Upper lobe of right lung (tissue), 1 donor: ENCODE data around the gene KCNMB3. TPM values are rescaled to one million over a fixed set of nuclear protein-coding genes. Genes with fewer than 3 reads are reported as not detected.

ENCODE experiments used
- ATAC-seq: fragments of 200-7000 bp; cut with Tn5 transposase; one replicate; pipeline ENCODE4 v1.9.1; 2020; ENCODE audit warnings: mild to moderate bottlenecking, moderate library complexity
- DNase-seq: peaks from one replicate; pipeline ENCODE4 v3.0.0-alpha.2; 2020
- H3K27ac ChIP-seq: fragments of 200-600 bp; one replicate; pipeline ENCODE4 v1.8.0; 2022
- H3K27me3 ChIP-seq: fragments of 200-600 bp; one replicate; pipeline ENCODE4 v1.8.0; 2022; ENCODE audit warnings: mild to moderate bottlenecking
- H3K36me3 ChIP-seq: fragments of 200-600 bp; one replicate; pipeline ENCODE4 v1.8.0; 2022
- H3K4me1 ChIP-seq: fragments of 200-600 bp; one replicate; pipeline ENCODE4 v1.8.0; 2022
- H3K4me3 ChIP-seq: fragments of 200-600 bp; one replicate; pipeline ENCODE4 v1.8.0; 2022; ENCODE audit warnings: mild to moderate bottlenecking
- H3K9me3 ChIP-seq: fragments of 200-600 bp; one replicate; pipeline ENCODE4 v1.8.0; 2022
- intact Hi-C: fragments of 100-400 bp; cut with DNase I; formaldehyde crosslinking; loops from one replicate; pipeline ENCODE4 v1.11.0; 2022
- total RNA-seq: library from RNA; stranded (reverse); fragmentation: NEBNext Ultra II Directional; extraction: Animal tissue kit (Norgen Biotek cat#: 25700); gene quantifications from one replicate; pipeline ENCODE4 v1.2.1, GENCODE V29; 2021
- TF ChIP-seq, protein P1 (sequence below): fragments of 200-600 bp; IDR thresholded peaks from one replicate; pipeline ENCODE4 v1.8.0; 2022; ENCODE audit warnings: antibody characterized with exemption
- donor health status: DM: no; HTN: yes; CAD: no; lungs with severe emphysema.

KCNMB3 gene
- total RNA-seq, 1 donor from 2014 or later = 2.5 TPM

DNA sequence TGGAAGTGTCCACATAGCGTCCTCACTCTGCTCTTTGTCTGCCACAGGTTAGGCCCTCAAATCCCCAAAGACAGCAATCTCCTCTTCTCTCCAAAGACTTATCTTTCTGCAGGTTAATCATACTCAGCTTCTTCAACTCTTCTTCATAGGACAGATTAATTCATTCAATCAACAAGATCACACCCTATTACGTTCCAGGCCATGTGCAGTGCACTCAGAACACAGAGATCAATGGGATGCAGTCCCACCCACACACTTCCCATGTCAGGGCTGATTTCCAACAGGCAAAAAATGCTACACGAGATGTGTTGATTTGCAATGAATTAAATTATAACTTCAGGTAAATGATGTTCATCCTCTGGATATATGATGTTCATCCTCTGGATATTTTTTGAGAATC, 38.4 kb upstream of the KCNMB3 start:
- no peak for ATAC-seq

DNA sequence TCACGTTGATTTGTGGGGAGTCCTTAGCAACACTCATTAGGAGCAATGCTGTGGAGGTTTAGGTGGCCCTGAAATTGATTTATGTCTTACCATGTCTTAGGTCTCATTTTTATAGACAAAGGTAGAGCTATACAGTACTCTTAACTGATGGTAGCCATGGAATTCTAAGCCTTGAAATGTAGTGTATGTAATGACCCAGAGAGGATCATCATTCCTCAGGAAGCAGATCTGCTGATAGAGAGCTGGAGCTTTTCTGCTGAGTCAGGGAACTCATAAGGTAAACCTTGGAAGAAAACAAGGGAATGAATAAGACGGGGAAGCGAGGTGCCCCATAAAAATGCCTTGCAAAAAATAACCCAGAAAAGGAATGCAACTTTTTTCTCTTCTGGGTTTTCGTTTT, 37.9 kb upstream of the KCNMB3 start:
- no peak overlapping the region for H3K4me3 ChIP-seq

More for the DNA sequence above, 38.4 kb upstream of the KCNMB3 start:
- H3K4me1 ChIP-seq = no peaks in the 10 kb centered on the region
- DNase-seq = no peak
- H3K9me3 ChIP-seq = no peaks in the 10 kb centered on the region
- no peaks in the 10 kb centered on the region for H3K27me3 ChIP-seq
- intact Hi-C loops = no loop called here
- H3K27ac ChIP-seq = no peak overlapping the region
- TF ChIP-seq, protein P1, sequence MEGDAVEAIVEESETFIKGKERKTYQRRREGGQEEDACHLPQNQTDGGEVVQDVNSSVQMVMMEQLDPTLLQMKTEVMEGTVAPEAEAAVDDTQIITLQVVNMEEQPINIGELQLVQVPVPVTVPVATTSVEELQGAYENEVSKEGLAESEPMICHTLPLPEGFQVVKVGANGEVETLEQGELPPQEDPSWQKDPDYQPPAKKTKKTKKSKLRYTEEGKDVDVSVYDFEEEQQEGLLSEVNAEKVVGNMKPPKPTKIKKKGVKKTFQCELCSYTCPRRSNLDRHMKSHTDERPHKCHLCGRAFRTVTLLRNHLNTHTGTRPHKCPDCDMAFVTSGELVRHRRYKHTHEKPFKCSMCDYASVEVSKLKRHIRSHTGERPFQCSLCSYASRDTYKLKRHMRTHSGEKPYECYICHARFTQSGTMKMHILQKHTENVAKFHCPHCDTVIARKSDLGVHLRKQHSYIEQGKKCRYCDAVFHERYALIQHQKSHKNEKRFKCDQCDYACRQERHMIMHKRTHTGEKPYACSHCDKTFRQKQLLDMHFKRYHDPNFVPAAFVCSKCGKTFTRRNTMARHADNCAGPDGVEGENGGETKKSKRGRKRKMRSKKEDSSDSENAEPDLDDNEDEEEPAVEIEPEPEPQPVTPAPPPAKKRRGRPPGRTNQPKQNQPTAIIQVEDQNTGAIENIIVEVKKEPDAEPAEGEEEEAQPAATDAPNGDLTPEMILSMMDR = no peak
- H3K4me3 ChIP-seq = no peak overlapping the region
- H3K36me3 ChIP-seq = no peaks in the 10 kb centered on the region

DNA sequence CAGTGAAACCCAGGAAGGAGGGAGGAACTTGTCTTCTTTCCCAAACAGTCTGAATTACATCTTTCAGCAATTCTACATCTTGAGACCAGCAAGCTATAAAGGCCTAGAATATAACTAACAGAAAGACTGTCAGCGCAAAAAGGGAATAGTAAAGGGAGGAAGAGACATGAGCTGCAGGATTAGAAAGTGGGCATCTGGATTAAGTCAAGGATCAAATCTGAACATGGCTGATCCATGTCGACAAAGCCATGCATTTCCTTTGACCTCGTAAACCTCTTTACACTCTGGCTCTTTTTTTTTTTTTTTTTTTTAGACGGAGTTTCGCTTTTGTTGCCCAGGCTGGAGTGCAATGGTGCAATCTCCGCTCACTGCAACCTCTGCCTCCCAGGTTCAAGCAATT, 35.4 kb upstream of the KCNMB3 start:
- H3K27ac ChIP-seq = no peak overlapping the region
- ATAC-seq = no peak
- intact Hi-C loops = no loop called here
- no peaks in the 10 kb centered on the region for H3K4me1 ChIP-seq
- TF ChIP-seq, protein P1 = no peak
- no peaks in the 10 kb centered on the region for H3K27me3 ChIP-seq
- no peak overlapping the region for H3K4me3 ChIP-seq
- H3K9me3 ChIP-seq = no peaks in the 10 kb centered on the region
- no peak for DNase-seq
- no peaks in the 10 kb centered on the region for H3K36me3 ChIP-seq

More for the DNA sequence above, 37.9 kb upstream of the KCNMB3 start:
- no peaks in the 10 kb centered on the region for H3K36me3 ChIP-seq
- no peak overlapping the region for H3K27ac ChIP-seq
- TF ChIP-seq, protein P1 = no peak
- ATAC-seq = no peak
- H3K9me3 ChIP-seq = no peaks in the 10 kb centered on the region
- DNase-seq = no peak
- intact Hi-C loops = no loop called here
- H3K4me1 ChIP-seq = no peaks in the 10 kb centered on the region
- H3K27me3 ChIP-seq = no peaks in the 10 kb centered on the region

DNA sequence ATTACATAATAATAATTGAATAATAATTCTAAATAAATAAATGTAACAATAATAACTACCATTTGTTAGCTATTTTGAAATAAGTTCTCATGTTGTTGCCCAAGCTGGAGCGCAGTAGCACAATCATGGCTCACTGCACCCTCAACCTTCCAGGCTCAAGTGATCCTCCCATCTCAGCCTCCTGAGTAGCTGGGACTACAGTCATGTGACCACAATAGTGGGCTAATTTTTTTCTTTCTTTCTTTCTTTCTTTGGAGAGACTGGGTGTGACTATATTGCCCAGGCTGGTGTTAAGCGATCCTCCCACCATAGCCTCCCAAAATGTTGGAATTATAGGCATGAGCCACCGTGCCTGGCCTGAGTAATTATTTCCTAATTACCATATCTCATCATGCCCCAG, 30.9 kb upstream of the KCNMB3 start:
- no peak for ATAC-seq
- Histone ChIP-seq H3K36me3 (no peaks in the 10 kb centered on the region), H3K27ac (no peak overlapping the region), H3K9me3 (no peaks in the 10 kb centered on the region), H3K4me3 (no peak overlapping the region), H3K27me3 (no peaks in the 10 kb centered on the region), H3K4me1 (no peaks in the 10 kb centered on the region)
- TF ChIP-seq, protein P1 = no peak
- intact Hi-C loops = no loop called here
- no peak for DNase-seq

DNA sequence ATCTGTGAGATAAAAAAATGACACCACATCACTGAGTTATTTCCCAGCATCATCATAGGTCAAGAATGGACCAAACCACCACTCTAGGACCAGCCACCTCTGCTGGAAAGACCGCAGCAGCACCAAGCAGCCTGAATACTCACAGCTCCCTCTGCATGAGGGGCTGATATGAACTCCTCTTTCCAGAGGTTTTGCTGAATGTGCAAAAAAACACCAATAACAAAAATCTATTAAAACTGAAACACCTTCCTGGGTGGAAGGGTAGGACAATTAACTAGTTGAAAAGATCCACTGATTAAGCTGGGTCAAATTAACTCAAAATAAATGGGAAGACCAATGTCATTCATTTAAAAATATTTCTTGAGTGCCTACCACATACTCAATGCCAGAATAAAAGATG, 28.9 kb upstream of the KCNMB3 start:
- no peaks in the 10 kb centered on the region for H3K9me3 ChIP-seq
- intact Hi-C loops = no loop called here
- H3K27me3 ChIP-seq = no peaks in the 10 kb centered on the region
- DNase-seq = no peak
- no peak for ATAC-seq
- no peaks in the 10 kb centered on the region for H3K36me3 ChIP-seq
- H3K4me1 ChIP-seq = no peaks in the 10 kb centered on the region
- H3K4me3 ChIP-seq = no peak overlapping the region
- no peak overlapping the region for H3K27ac ChIP-seq
- TF ChIP-seq, protein P1 = no peak
